ENCODE results near the gene SRL.

- TF ChIP-seq CTCF (IDR thresholded peaks at IDR 0.05) = no peak
- no peak for TF ChIP-seq POLR2A (IDR thresholded peaks at IDR 0.05)
- no peak for TF ChIP-seq POLR2AphosphoS5 (IDR thresholded peaks at IDR 0.05)
- no peak for TF ChIP-seq EP300 (IDR thresholded peaks at IDR 0.05)
These were observed 81.0 kb downstream of the SRL start for GRCh38 chr16:4160658-4161430.
